SU-DHL-6 (cell line): ENCODE data around the gene JADE2.

Experiments used
- H2AFZ ChIP-seq: fragments of 200-600 bp; sonication (generic); 2 replicates; pipeline ENCODE4 v1.6.1; 2014; ENCODE audit warnings: low read depth, mild to moderate bottlenecking, moderate library complexity, mixed read lengths, antibody characterized with exemption, low read length; ENCODE audit not compliant: severe bottlenecking
- H3F3A ChIP-seq: fragments of 200-600 bp; shearing (Covaris generic); 2 replicates; pipeline ENCODE4 v1.6.0; 2016; ENCODE audit warnings: antibody characterized with exemption, mild to moderate bottlenecking; ENCODE audit not compliant: insufficient read depth
- H3K27ac ChIP-seq: fragments of 200-600 bp; sonication (generic); 2 replicates; pipeline ENCODE4 v1.5.1; 2016; ENCODE audit warnings: low read depth, mild to moderate bottlenecking, low read length, moderate library complexity, mixed read lengths
- H3K27me3 ChIP-seq: fragments of 200-600 bp; sonication (generic), shearing (Covaris generic); 2 replicates; pipeline ENCODE4 v1.6.0; 2014; ENCODE audit warnings: mild to moderate bottlenecking, low read length
- H3K36me3 ChIP-seq: fragments of 200-600 bp; sonication (generic); 2 replicates; pipeline ENCODE4 v1.6.1; 2014; ENCODE audit warnings: mild to moderate bottlenecking, low read length, mixed read lengths
- H3K4me2 ChIP-seq: fragments of 300-600, 200-600 bp; shearing (Covaris generic), sonication (generic); 2 replicates; pipeline ENCODE4 v1.6.0; 2014; ENCODE audit warnings: low read length, low read depth, mild to moderate bottlenecking; ENCODE audit not compliant: poor library complexity, severe bottlenecking
- H3K4me3 ChIP-seq: fragments of 200-600 bp; sonication (generic); 2 replicates; pipeline ENCODE4 v1.5.1; 2014; ENCODE audit warnings: antibody characterized with exemption, low read length, mild to moderate bottlenecking, mixed read lengths; ENCODE audit not compliant: insufficient read depth, poor library complexity, severe bottlenecking
- H3K79me2 ChIP-seq: fragments of 200-600 bp; sonication (generic); 2 replicates; pipeline ENCODE4 v1.6.1; 2014; ENCODE audit warnings: mild to moderate bottlenecking, low read length, moderate library complexity; ENCODE audit not compliant: insufficient read depth
- H3K9ac ChIP-seq: fragments of 200-600 bp; sonication (generic); 2 replicates; pipeline ENCODE4 v1.7.0; 2014; ENCODE audit warnings: mild to moderate bottlenecking, low read length
- H3K9me2 ChIP-seq: fragments of 200-600 bp; sonication (generic); replicated peaks from 2 replicates; pipeline ENCODE4 v1.6.1; 2014; ENCODE audit warnings: low read length; ENCODE audit not compliant: insufficient read depth
- H3K9me3 ChIP-seq: fragments of 200-600 bp; sonication (generic); 2 replicates; pipeline ENCODE4 v1.6.1; 2014; ENCODE audit warnings: low read length, mixed read lengths; ENCODE audit not compliant: insufficient read depth
- H4K20me1 ChIP-seq: fragments of 200-600 bp; sonication (generic); 2 replicates; pipeline ENCODE4 v1.6.1; 2014; ENCODE audit warnings: low read depth, mild to moderate bottlenecking, antibody characterized with exemption, low read length, moderate library complexity, mixed read lengths
- CTCF ChIP-seq: fragments of 200-600 bp; sonication (generic); IDR thresholded peaks from one replicate; pipeline ENCODE4 v1.5.1; 2017; ENCODE audit warnings: antibody characterized with exemption, mild to moderate bottlenecking, low read length, moderate library complexity; ENCODE audit not compliant: insufficient read depth, poor library complexity, severe bottlenecking
- EZH2phosphoT487 ChIP-seq: fragments of 200-600 bp; sonication (generic), shearing (Covaris generic); conservative IDR thresholded peaks from 2 replicates; pipeline ENCODE4 v1.6.1; 2018; ENCODE audit warnings: mild to moderate bottlenecking, antibody characterized with exemption, low read length, moderate library complexity, mixed read lengths

The JADE2 gene

GRCh38 chr5:134491841-134492442 lies 33.5 kb upstream of the JADE2 start:
- H3K9ac ChIP-seq = no peak overlapping the region
- no peak overlapping the region for H3K4me2 ChIP-seq
- no peak overlapping the region for H2AFZ ChIP-seq
- H3K36me3 ChIP-seq = no peaks in the 10 kb centered on the region
- no peaks in the 10 kb centered on the region for H3F3A ChIP-seq
- no peaks in the 10 kb centered on the region for H3K9me3 ChIP-seq
- H3K9me2 ChIP-seq = no peaks in the 10 kb centered on the region
- H3K27ac ChIP-seq = no peak overlapping the region
- H3K4me3 ChIP-seq = no peak overlapping the region
- no peaks in the 10 kb centered on the region for H4K20me1 ChIP-seq
- no peaks in the 10 kb centered on the region for H3K79me2 ChIP-seq
- no peaks in the 10 kb centered on the region for H3K27me3 ChIP-seq
- TF ChIP-seq EZH2phosphoT487 (no peak), CTCF (no peak)

GRCh38 chr5:134492568-134492967 lies 32.9 kb upstream of the JADE2 start:
- no peak overlapping the region for H3K4me2 ChIP-seq
- no peaks in the 10 kb centered on the region for H3F3A ChIP-seq
- no peak for TF ChIP-seq EZH2phosphoT487
- no peak for TF ChIP-seq CTCF
- H3K27ac ChIP-seq = no peak overlapping the region
- H3K79me2 ChIP-seq = no peaks in the 10 kb centered on the region
- no peaks in the 10 kb centered on the region for H3K27me3 ChIP-seq
- H3K4me3 ChIP-seq = no peak overlapping the region
- no peaks in the 10 kb centered on the region for H3K36me3 ChIP-seq
- H3K9ac ChIP-seq = no peak overlapping the region
- no peak overlapping the region for H2AFZ ChIP-seq
- H3K9me2 ChIP-seq = no peaks in the 10 kb centered on the region
- no peaks in the 10 kb centered on the region for H3K9me3 ChIP-seq
- no peaks in the 10 kb centered on the region for H4K20me1 ChIP-seq

- Histone ChIP-seq H3K9ac (no peak overlapping the region), H3F3A (no peaks in the 10 kb centered on the region), H4K20me1 (no peaks in the 10 kb centered on the region), H3K79me2 (no peaks in the 10 kb centered on the region), H3K9me3 (no peaks in the 10 kb centered on the region), H3K27ac (no peak overlapping the region), H3K9me2 (no peaks in the 10 kb centered on the region), H3K36me3 (no peaks in the 10 kb centered on the region), H3K27me3 (no peaks in the 10 kb centered on the region), H3K4me2 (no peak overlapping the region), H2AFZ (no peak overlapping the region), H3K4me3 (no peak overlapping the region)
- TF ChIP-seq EZH2phosphoT487 (no peak), CTCF (no peak)
Observed at GRCh38 chr5:134493461-134494055, 31.9 kb upstream of the JADE2 start.
